Brain microvascular endothelial cell (primary cell): ENCODE results near the gene NUMB.

Experiments used
- DNase-seq: peaks from one replicate; pipeline ENCODE4 v3.0.0-alpha.2; 2020
- H3K27ac ChIP-seq: fragments of 250-450 bp; sonication (Bioruptor Pico); 2 replicates; pipeline ENCODE4 v1.5.1; 2020; ENCODE audit warnings: mild to moderate bottlenecking, moderate library complexity
- H3K27me3 ChIP-seq: fragments of 250-450 bp; sonication (Bioruptor Pico); replicated peaks from 2 replicates; pipeline ENCODE4 v1.5.1; 2020; ENCODE audit warnings: mild to moderate bottlenecking
- H3K36me3 ChIP-seq: fragments of 250-450 bp; sonication (Bioruptor Pico); replicated peaks from 2 replicates; pipeline ENCODE4 v1.5.1; 2020; ENCODE audit warnings: mild to moderate bottlenecking
- H3K4me3 ChIP-seq: 2 replicates; pipeline ENCODE4 v1.5.1; 2011; ENCODE audit warnings: low read depth, mild to moderate bottlenecking, control low read depth, low read length, moderate library complexity
- CTCF ChIP-seq: IDR thresholded peaks from 2 replicates; pipeline ENCODE4 v1.5.1; 2011; ENCODE audit warnings: low read depth, mild to moderate bottlenecking, moderate library complexity, low read length, control low read depth, inconsistent platforms; ENCODE audit errors: missing control alignments
- in situ Hi-C: cut with HindIII; loops from 2 replicates; pipeline ENCODE4 v1.10.0; 2017; ENCODE audit warnings: low sequenced_read_pairs, low pct_ligation_motif_present

Gene NUMB

GRCh38 chr14:73468828-73469375, 10.6 kb upstream of the NUMB start:
- Histone ChIP-seq H3K36me3 (no peaks in the 10 kb centered on the region), H3K27ac (peak overlapping the region; percentile 16), H3K27me3 (no peaks in the 10 kb centered on the region), H3K4me3 (no peak overlapping the region)
- DNase-seq: peak; percentile 43
- in situ Hi-C loops: loop anchor here (25.0 kb wide), 2 partner anchors 182 to 282 kb away; no protein-coding TSS in a partner anchor
- TF ChIP-seq CTCF: no peak

GRCh38 chr14:73467800-73468199, 9.5 kb upstream of the NUMB start:
- no peaks in the 10 kb centered on the region for H3K36me3 ChIP-seq
- H3K27me3 ChIP-seq: no peaks in the 10 kb centered on the region
- no peak for TF ChIP-seq CTCF
- no peak overlapping the region for H3K4me3 ChIP-seq
- peak; percentile 75 for DNase-seq
- peak overlapping the region; percentile 86 for H3K27ac ChIP-seq
- in situ Hi-C loops: loop anchor here (25.0 kb wide), 2 partner anchors 180 to 280 kb away; no protein-coding TSS in a partner anchor

GRCh38 chr14:73467377-73467776, 9.0 kb upstream of the NUMB start:
- DNase-seq: peak; percentile 89
- peak overlapping the region; percentile 86 for H3K27ac ChIP-seq
- H3K27me3 ChIP-seq: no peaks in the 10 kb centered on the region
- no peak overlapping the region for H3K4me3 ChIP-seq
- TF ChIP-seq CTCF: no peak
- in situ Hi-C loops: loop anchor here (25.0 kb wide), 2 partner anchors 180 to 280 kb away; no protein-coding TSS in a partner anchor
- no peaks in the 10 kb centered on the region for H3K36me3 ChIP-seq

GRCh38 chr14:73466861-73467260, 8.5 kb upstream of the NUMB start:
- no peaks in the 10 kb centered on the region for H3K27me3 ChIP-seq
- no peaks in the 10 kb centered on the region for H3K36me3 ChIP-seq
- no peak for TF ChIP-seq CTCF
- no peak overlapping the region for H3K4me3 ChIP-seq
- peak overlapping the region; percentile 86 for H3K27ac ChIP-seq
- in situ Hi-C loops: loop anchor here (25.0 kb wide), 2 partner anchors 180 to 280 kb away; no protein-coding TSS in a partner anchor
- DNase-seq: no peak

- H3K27ac ChIP-seq: peak overlapping the region; percentile 86
- no peak for TF ChIP-seq CTCF
- in situ Hi-C loops: loop anchor here (25.0 kb wide), 2 partner anchors 179 to 279 kb away; no protein-coding TSS in a partner anchor
- H3K36me3 ChIP-seq: no peaks in the 10 kb centered on the region
- DNase-seq: no peak
- no peaks in the 10 kb centered on the region for H3K27me3 ChIP-seq
- no peak overlapping the region for H3K4me3 ChIP-seq
Measured at GRCh38 chr14:73465823-73466532, 7.6 kb upstream of the NUMB start.
